Mesodermal cell (in vitro differentiated cells): Measurements from ENCODE around the gene SPTLC2.

Experiments used
- H3K27ac ChIP-seq: 2 replicates; pipeline ENCODE4 v1.7.0; 2013; ENCODE audit warnings: mild to moderate bottlenecking, low read depth, low read length, moderate library complexity; ENCODE audit not compliant: severe bottlenecking
- H3K36me3 ChIP-seq: 2 replicates; pipeline ENCODE4 v1.7.1; 2013; ENCODE audit warnings: mild to moderate bottlenecking, low read length, moderate library complexity; ENCODE audit not compliant: control insufficient read depth, insufficient read depth
- H3K4me1 ChIP-seq: one replicate; pipeline ENCODE4 v1.7.1; 2013; ENCODE audit warnings: mild to moderate bottlenecking, low read length; ENCODE audit not compliant: insufficient read depth, control insufficient read depth, poor library complexity, severe bottlenecking
- H3K4me3 ChIP-seq: 2 replicates; pipeline ENCODE4 v1.7.0; 2013; ENCODE audit warnings: low read length, control low read depth, mild to moderate bottlenecking; ENCODE audit not compliant: insufficient read depth, poor library complexity, severe bottlenecking; ENCODE audit errors: extremely low read depth
- H3K9me3 ChIP-seq: 2 replicates; pipeline ENCODE4 v1.7.1; 2013; ENCODE audit warnings: mild to moderate bottlenecking, low read length, moderate library complexity; ENCODE audit not compliant: control insufficient read depth
- WGBS, 2 experiments: methylation state at CpG; one replicate each; pipeline ENCODE4 v1.1.5; 2013; ENCODE audit warnings: missing lambda C conversion rate in 2 of 2; ENCODE audit not compliant: insufficient coverage in 2 of 2; 5-methylcytosine and 5-hydroxymethylcytosine counted together

SPTLC2 gene

GRCh38 chr14:77485901-77486678 is 130.3 kb downstream of the SPTLC2 start:
- Histone ChIP-seq H3K36me3 (no peaks in the 10 kb centered on the region), H3K4me1 (no peaks in the 10 kb centered on the region), H3K9me3 (no peaks in the 10 kb centered on the region), H3K27ac (no peak overlapping the region), H3K4me3 (no peak overlapping the region)
- 94 to 100% methylated on average over 4 to 5 of the region's 7 CpGs for WGBS, 2 experiments

DNA sequence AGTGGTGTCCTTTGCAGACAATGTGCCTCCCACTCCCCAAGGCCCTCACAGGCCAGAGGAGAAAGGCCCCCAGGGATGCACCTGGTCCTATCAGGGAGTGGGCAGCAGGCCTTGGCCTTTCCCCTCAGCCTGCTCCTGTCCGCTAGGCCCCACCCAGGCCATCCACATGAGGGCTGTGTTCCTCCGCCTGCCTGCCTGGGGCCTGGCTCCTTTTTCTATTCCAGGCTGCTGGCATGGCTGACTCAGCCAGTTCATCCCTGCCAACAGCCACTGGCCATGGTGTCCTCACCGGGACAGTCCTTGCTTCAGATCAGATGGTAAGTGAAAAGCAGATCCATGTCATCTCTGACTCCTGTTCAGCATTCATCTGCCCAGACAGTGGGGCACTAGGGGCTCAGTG is 131.2 kb downstream of the SPTLC2 start:
- Histone ChIP-seq H3K4me1 (no peaks in the 10 kb centered on the region), H3K9me3 (no peaks in the 10 kb centered on the region), H3K36me3 (no peaks in the 10 kb centered on the region), H3K4me3 (no peak overlapping the region), H3K27ac (no peak overlapping the region)
- WGBS, 2 experiments = 88 to 94% methylated on average over 3 of the region's 3 CpGs

GRCh38 chr14:77482422-77482821 is 134.0 kb downstream of the SPTLC2 start:
- no peaks in the 10 kb centered on the region for H3K9me3 ChIP-seq
- no peak overlapping the region for H3K4me3 ChIP-seq
- H3K36me3 ChIP-seq = no peaks in the 10 kb centered on the region
- no peak overlapping the region for H3K27ac ChIP-seq
- no peaks in the 10 kb centered on the region for H3K4me1 ChIP-seq
- 86 to 92% methylated on average over 5 to 7 of the region's 8 CpGs for WGBS, 2 experiments

DNA sequence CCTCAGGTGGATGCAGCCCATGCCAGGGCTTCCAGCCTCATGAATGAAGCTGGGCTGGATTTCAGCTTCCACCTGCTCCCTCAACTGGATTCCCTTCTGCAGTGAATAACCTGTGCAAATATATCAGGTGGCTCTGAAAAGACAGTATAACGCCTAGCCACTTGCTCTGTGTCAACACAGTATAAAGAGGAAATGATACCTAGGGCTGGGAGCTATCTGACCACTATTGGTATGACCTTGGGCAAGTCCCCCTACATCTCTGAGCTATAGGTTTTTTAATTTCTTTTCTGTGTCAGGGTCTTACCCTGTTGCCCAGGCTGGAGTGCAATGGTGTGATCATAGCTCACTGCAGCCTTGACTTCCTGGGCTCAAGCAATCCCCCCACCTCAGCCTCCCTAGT is 137.6 kb downstream of the SPTLC2 start:
- WGBS, 2 experiments = 67 to 100% methylated on average over 1 of the region's 1 CpG
- no peak overlapping the region for H3K4me3 ChIP-seq
- H3K4me1 ChIP-seq = no peaks in the 10 kb centered on the region

GRCh38 chr14:77478029-77478428 is 138.4 kb downstream of the SPTLC2 start:
- 92 to 100% methylated on average over 2 to 5 of the region's 5 CpGs for WGBS, 2 experiments
- no peak overlapping the region for H3K27ac ChIP-seq
- no peaks in the 10 kb centered on the region for H3K4me1 ChIP-seq
- no peak overlapping the region for H3K4me3 ChIP-seq
- H3K36me3 ChIP-seq = no peaks in the 10 kb centered on the region
- no peaks in the 10 kb centered on the region for H3K9me3 ChIP-seq

More for the DNA sequence above, 137.6 kb downstream of the SPTLC2 start:
- no peaks in the 10 kb centered on the region for H3K9me3 ChIP-seq
- H3K27ac ChIP-seq = no peak overlapping the region
- no peaks in the 10 kb centered on the region for H3K36me3 ChIP-seq

GRCh38 chr14:77475432-77476115 is 140.9 kb downstream of the SPTLC2 start:
- H3K36me3 ChIP-seq = no peaks in the 10 kb centered on the region
- H3K4me3 ChIP-seq = no peak overlapping the region
- no peaks in the 10 kb centered on the region for H3K4me1 ChIP-seq
- WGBS, 2 experiments = 92 to 95% methylated on average over 32 to 35 of the region's 35 CpGs
- H3K27ac ChIP-seq = no peak overlapping the region
- no peaks in the 10 kb centered on the region for H3K9me3 ChIP-seq

- Histone ChIP-seq H3K27ac (no peak overlapping the region), H3K9me3 (no peaks in the 10 kb centered on the region), H3K36me3 (peaks cover 2% of the 10 kb centered on the region), H3K4me3 (no peak overlapping the region), H3K4me1 (no peaks in the 10 kb centered on the region)
- WGBS, 2 experiments = 92 to 97% methylated on average over 5 to 6 of the region's 9 CpGs
These were observed 141.8 kb downstream of the SPTLC2 start for GRCh38 chr14:77474479-77475177.

DNA sequence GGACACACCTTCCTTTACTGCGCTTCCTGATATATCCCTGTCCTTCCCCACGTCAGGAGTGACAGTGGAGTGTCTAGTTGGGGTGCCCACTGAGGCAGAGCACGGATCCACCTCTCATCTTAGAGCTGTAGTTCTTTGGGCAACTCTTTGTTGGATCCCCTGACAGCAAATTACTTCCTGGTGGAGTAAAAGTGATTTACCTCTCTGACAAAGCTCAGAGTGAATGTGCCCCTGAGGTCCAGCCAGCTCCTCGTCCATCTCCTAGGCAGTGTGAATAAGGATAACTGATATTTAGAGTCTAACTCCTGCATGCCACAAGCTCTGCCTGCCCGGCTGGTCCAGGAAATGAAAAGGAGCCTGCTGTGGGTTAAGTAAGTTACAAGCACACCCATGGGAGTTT is 142.5 kb downstream of the SPTLC2 start:
- no peak overlapping the region for H3K27ac ChIP-seq
- no peaks in the 10 kb centered on the region for H3K4me1 ChIP-seq
- peaks cover 9% of the 10 kb centered on the region for H3K36me3 ChIP-seq
- H3K4me3 ChIP-seq = no peak overlapping the region
- no peaks in the 10 kb centered on the region for H3K9me3 ChIP-seq
- 92 to 93% methylated on average over 3 to 4 of the region's 5 CpGs for WGBS, 2 experiments

GRCh38 chr14:77470224-77470870 is 146.1 kb downstream of the SPTLC2 start:
- 86 to 92% methylated on average over 3 to 5 of the region's 5 CpGs for WGBS, 2 experiments
- H3K27ac ChIP-seq = no peak overlapping the region
- H3K4me3 ChIP-seq = no peak overlapping the region
- H3K36me3 ChIP-seq = peaks cover 44% of the 10 kb centered on the region
- no peaks in the 10 kb centered on the region for H3K4me1 ChIP-seq
- H3K9me3 ChIP-seq = no peaks in the 10 kb centered on the region

GRCh38 chr14:77469539-77469938 is 146.9 kb downstream of the SPTLC2 start:
- H3K9me3 ChIP-seq = no peaks in the 10 kb centered on the region
- no peak overlapping the region for H3K27ac ChIP-seq
- H3K4me3 ChIP-seq = no peak overlapping the region
- H3K36me3 ChIP-seq = peaks cover 52% of the 10 kb centered on the region
- no CpG with 5 or more reads among the region's 1 CpG for WGBS, 2 experiments
- H3K4me1 ChIP-seq = no peaks in the 10 kb centered on the region
